ENCODE measurements around the gene PPP1R3F.

GRCh38 chrX:49273181-49273727 lies 3.7 kb downstream of the PPP1R3F start:
- TF ChIP-seq CTCF (IDR thresholded peaks at IDR 0.05; ENCODE audit: borderline replicate concordance, extremely low read depth, low read length, poor library complexity, severe bottlenecking) (no peak), EZH2 (IDR thresholded peaks at IDR 0.05; ENCODE audit: borderline replicate concordance, low read depth, low read length, severe bottlenecking) (no peak)
